GM12878 (cell line): ENCODE measurements around the gene SLC15A1.

ENCODE experiments used
- CEBPB ChIP-seq, 2 experiments: fragments of 150-350 bp in 1 of 2; IDR thresholded peaks; 2 replicates each; pipeline ENCODE4 v1.6.1; 2012 to 2014; ENCODE audit warnings: low read depth in 2 of 2, low read length in 2 of 2, borderline replicate concordance in 1 of 2, inconsistent platforms in 1 of 2
- CREB1 ChIP-seq: IDR thresholded peaks from 2 replicates; pipeline ENCODE4 v1.6.1; 2012; ENCODE audit warnings: low read depth, mild to moderate bottlenecking, inconsistent platforms
- JUND ChIP-seq: IDR thresholded peaks from 2 replicates; pipeline ENCODE4 v1.6.1; 2012; ENCODE audit warnings: low read depth, mild to moderate bottlenecking, low read length, improper control_type of control experiment, moderate library complexity
- MXI1 ChIP-seq: fragments of 150-350 bp; IDR thresholded peaks from 2 replicates; pipeline ENCODE4 v1.6.1; 2011; ENCODE audit warnings: low read depth, mild to moderate bottlenecking, inconsistent platforms, low read length, improper control_type of control experiment
- PAX8 ChIP-seq: fragments of 450-650 bp; IDR thresholded peaks from 2 replicates; pipeline ENCODE4 v1.6.1; 2017; ENCODE audit warnings: mild to moderate bottlenecking, moderate library complexity
- TF ChIP-seq, protein P1 (sequence below): IDR thresholded peaks from 2 replicates; pipeline ENCODE4 v1.6.1; 2012; ENCODE audit warnings: low read depth, low read length, improper control_type of control experiment
- TF ChIP-seq, protein P2 (sequence below), 3 experiments: IDR thresholded peaks in 2 of 3; conservative IDR thresholded peaks in 1 of 3; 2 replicates each; pipeline ENCODE4 v1.5.1; 2011; ENCODE audit warnings: low read depth in 3 of 3, low read length in 3 of 3, mild to moderate bottlenecking in 3 of 3, control low read depth in 2 of 3, moderate library complexity in 2 of 3, inconsistent platforms in 1 of 3, mixed read lengths in 1 of 3; ENCODE audit not compliant: control insufficient read depth in 2 of 3, insufficient read depth in 1 of 3; ENCODE audit errors: extremely low read depth in 1 of 3
- TF ChIP-seq, protein P3 (sequence below): IDR thresholded peaks from 2 replicates; pipeline ENCODE4 v1.6.1; 2011; ENCODE audit warnings: low read depth, mild to moderate bottlenecking, low read length, moderate library complexity, borderline replicate concordance; ENCODE audit errors: extremely low read depth
- TF ChIP-seq, protein P4 (sequence below): fragments of 450-650 bp; IDR thresholded peaks from 2 replicates; pipeline ENCODE4 v1.6.1; 2018; ENCODE audit warnings: borderline replicate concordance, mild to moderate bottlenecking; ENCODE audit not compliant: partially characterized antibody

DNA sequence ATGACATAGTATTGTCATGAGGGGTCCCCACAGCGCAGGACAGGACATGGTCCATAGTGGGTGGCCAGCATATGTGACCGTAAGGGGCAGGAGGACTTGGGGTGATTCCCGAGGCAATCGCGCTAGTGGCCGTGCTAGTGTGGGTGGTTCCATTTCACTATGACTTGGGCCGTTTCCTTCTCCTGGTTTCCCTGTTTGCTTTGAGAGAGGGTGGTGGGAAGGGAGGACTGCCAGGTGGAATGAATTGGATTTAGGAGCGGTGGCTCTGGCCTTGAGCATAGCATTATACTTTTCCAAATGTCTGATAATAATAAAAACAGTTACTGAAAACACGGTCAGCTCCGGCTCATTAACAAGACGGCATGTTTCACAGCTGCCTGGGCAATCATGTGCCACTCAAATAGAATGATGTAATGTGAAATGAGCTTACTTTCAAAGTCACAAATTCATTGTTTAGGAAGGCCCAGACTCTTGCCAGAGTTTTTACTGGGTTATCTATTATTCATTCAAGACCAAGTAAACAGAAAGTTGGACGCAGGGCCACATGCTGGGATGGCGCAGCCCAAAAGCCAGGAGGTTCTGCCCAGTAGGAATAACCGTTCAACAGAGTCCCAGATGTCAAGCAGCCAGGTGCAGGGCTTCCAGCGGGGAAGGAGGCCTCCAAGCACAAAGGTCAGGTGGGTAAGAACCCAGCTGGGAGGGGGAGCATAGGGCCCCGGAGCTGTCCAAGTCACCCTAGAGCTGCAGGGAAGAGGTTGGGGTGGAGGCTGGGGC is 19.6 kb upstream of the SLC15A1 start:
- TF ChIP-seq MXI1, result no peak
- no peak for TF ChIP-seq JUND
- no peak for TF ChIP-seq CREB1
- TF ChIP-seq, protein P1, sequence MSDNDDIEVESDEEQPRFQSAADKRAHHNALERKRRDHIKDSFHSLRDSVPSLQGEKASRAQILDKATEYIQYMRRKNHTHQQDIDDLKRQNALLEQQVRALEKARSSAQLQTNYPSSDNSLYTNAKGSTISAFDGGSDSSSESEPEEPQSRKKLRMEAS, result no peak
- TF ChIP-seq, protein P2, sequence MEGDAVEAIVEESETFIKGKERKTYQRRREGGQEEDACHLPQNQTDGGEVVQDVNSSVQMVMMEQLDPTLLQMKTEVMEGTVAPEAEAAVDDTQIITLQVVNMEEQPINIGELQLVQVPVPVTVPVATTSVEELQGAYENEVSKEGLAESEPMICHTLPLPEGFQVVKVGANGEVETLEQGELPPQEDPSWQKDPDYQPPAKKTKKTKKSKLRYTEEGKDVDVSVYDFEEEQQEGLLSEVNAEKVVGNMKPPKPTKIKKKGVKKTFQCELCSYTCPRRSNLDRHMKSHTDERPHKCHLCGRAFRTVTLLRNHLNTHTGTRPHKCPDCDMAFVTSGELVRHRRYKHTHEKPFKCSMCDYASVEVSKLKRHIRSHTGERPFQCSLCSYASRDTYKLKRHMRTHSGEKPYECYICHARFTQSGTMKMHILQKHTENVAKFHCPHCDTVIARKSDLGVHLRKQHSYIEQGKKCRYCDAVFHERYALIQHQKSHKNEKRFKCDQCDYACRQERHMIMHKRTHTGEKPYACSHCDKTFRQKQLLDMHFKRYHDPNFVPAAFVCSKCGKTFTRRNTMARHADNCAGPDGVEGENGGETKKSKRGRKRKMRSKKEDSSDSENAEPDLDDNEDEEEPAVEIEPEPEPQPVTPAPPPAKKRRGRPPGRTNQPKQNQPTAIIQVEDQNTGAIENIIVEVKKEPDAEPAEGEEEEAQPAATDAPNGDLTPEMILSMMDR (IDR thresholded peaks at IDR 0.05 in 2 of 3, conservative IDR thresholded peaks at IDR 0.05 in 1 of 3; ENCODE audit: control insufficient read depth in 2 of 3, extremely low read depth in 1 of 3, insufficient read depth in 1 of 3, low read depth in 3 of 3, low read length in 3 of 3), result no peak
- no peak for TF ChIP-seq PAX8
- no peak for TF ChIP-seq CEBPB (IDR thresholded peaks at IDR 0.05; ENCODE audit: borderline replicate concordance in 1 of 2, low read depth in 2 of 2, low read length in 2 of 2)
- TF ChIP-seq, protein P3, sequence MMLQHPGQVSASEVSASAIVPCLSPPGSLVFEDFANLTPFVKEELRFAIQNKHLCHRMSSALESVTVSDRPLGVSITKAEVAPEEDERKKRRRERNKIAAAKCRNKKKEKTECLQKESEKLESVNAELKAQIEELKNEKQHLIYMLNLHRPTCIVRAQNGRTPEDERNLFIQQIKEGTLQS, result no peak
- TF ChIP-seq, protein P4, sequence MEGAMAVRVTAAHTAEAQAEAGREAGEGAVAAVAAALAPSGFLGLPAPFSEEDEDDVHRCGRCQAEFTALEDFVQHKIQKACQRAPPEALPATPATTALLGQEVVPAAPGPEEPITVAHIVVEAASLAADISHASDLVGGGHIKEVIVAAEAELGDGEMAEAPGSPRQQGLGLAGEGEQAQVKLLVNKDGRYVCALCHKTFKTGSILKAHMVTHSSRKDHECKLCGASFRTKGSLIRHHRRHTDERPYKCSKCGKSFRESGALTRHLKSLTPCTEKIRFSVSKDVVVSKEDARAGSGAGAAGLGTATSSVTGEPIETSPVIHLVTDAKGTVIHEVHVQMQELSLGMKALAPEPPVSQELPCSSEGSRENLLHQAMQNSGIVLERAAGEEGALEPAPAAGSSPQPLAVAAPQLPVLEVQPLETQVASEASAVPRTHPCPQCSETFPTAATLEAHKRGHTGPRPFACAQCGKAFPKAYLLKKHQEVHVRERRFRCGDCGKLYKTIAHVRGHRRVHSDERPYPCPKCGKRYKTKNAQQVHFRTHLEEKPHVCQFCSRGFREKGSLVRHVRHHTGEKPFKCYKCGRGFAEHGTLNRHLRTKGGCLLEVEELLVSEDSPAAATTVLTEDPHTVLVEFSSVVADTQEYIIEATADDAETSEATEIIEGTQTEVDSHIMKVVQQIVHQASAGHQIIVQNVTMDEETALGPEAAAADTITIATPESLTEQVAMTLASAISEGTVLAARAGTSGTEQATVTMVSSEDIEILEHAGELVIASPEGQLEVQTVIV, result no peak
